Astrocyte (in vitro differentiated cells and primary cell): ENCODE results near the gene FBXO47. TPM values are rescaled to one million over a fixed set of nuclear protein-coding genes. Genes with fewer than 3 reads are reported as not detected.

ENCODE experiments used
- DNase-seq: peaks from one replicate; pipeline ENCODE4 v3.0.0-alpha.2; 2010; ENCODE audit warnings: low read depth
- FAIRE-seq: peaks from 2 replicates; lab custom pipeline; 2011; peaks lifted over from hg19 to GRCh38; lab: Jason Lieb, UNC
- H2AFZ ChIP-seq: 2 replicates; pipeline ENCODE4 v1.6.0; 2012; ENCODE audit warnings: low read depth, low read length, inconsistent platforms
- H3K27ac ChIP-seq: 2 replicates; pipeline ENCODE4 v1.5.1; 2011; ENCODE audit warnings: low read depth, low read length, inconsistent platforms
- H3K27me3 ChIP-seq: 2 replicates; pipeline ENCODE4 v1.6.0; 2011; ENCODE audit warnings: low read length, inconsistent platforms; ENCODE audit not compliant: insufficient read depth
- H3K36me3 ChIP-seq: 2 replicates; pipeline ENCODE4 v1.5.1; 2011; ENCODE audit warnings: low read length, inconsistent platforms; ENCODE audit not compliant: insufficient read depth
- H3K4me1 ChIP-seq: 2 replicates; pipeline ENCODE4 v1.5.1; 2011; ENCODE audit warnings: low read length, inconsistent platforms; ENCODE audit not compliant: insufficient read depth
- H3K4me2 ChIP-seq: 2 replicates; pipeline ENCODE4 v1.6.0; 2012; ENCODE audit warnings: low read length, inconsistent platforms
- H3K4me3 ChIP-seq: 2 replicates; pipeline ENCODE4 v1.5.1; 2011; ENCODE audit warnings: low read depth, mild to moderate bottlenecking, low read length, inconsistent platforms; ENCODE audit not compliant: insufficient read depth
- H3K79me2 ChIP-seq: 2 replicates; pipeline ENCODE4 v1.6.0; 2012; ENCODE audit warnings: mild to moderate bottlenecking, low read length, inconsistent platforms; ENCODE audit not compliant: insufficient read depth
- H3K9ac ChIP-seq: 2 replicates; pipeline ENCODE4 v1.6.0; 2012; ENCODE audit warnings: mild to moderate bottlenecking, low read length, inconsistent platforms
- H3K9me3 ChIP-seq: 2 replicates; pipeline ENCODE4 v1.5.1; 2012; ENCODE audit warnings: low read depth, mild to moderate bottlenecking, low read length, inconsistent platforms; ENCODE audit not compliant: insufficient read depth
- H4K20me1 ChIP-seq: 2 replicates; pipeline ENCODE4 v1.6.0; 2012; ENCODE audit warnings: low read length, inconsistent platforms; ENCODE audit not compliant: insufficient read depth
- H3K27ac Mint-ChIP-seq: one replicate; pipeline ENCODE4 v1.8.0; 2021; ENCODE audit warnings: mild to moderate bottlenecking, mixed read lengths; ENCODE audit not compliant: unreplicated experiment
- H3K27me3 Mint-ChIP-seq: one replicate; pipeline ENCODE4 v1.8.0; 2021; ENCODE audit warnings: low read depth, mixed read lengths; ENCODE audit not compliant: unreplicated experiment
- H3K36me3 Mint-ChIP-seq: one replicate; pipeline ENCODE4 v1.8.0; 2021; ENCODE audit warnings: low read depth, mixed read lengths; ENCODE audit not compliant: unreplicated experiment
- H3K4me1 Mint-ChIP-seq: one replicate; pipeline ENCODE4 v1.8.0; 2021; ENCODE audit warnings: low read depth, mixed read lengths; ENCODE audit not compliant: unreplicated experiment
- H3K4me3 Mint-ChIP-seq: one replicate; pipeline ENCODE4 v1.8.0; 2021; ENCODE audit warnings: mild to moderate bottlenecking, moderate library complexity, mixed read lengths; ENCODE audit not compliant: unreplicated experiment
- H3K9me3 Mint-ChIP-seq: one replicate; pipeline ENCODE4 v1.8.0; 2021; ENCODE audit warnings: mild to moderate bottlenecking, mixed read lengths; ENCODE audit not compliant: unreplicated experiment
- EZH2 ChIP-seq: IDR thresholded peaks from 2 replicates; pipeline ENCODE4 v1.6.1; 2012; ENCODE audit warnings: mild to moderate bottlenecking, low read length, inconsistent platforms; ENCODE audit not compliant: insufficient read depth
- total RNA-seq: library from RNA; stranded (reverse); gene quantifications from 2 replicates; pipeline ENCODE4 v1.2.1, GENCODE V29; 2021
- TF ChIP-seq, protein P1 (sequence below): IDR thresholded peaks from 2 replicates; pipeline ENCODE4 v1.5.1; 2011; ENCODE audit warnings: low read depth, mild to moderate bottlenecking, inconsistent platforms, low read length, moderate library complexity; ENCODE audit not compliant: insufficient read depth

FBXO47 gene
- total RNA-seq, 1 donor from 2014 or later = not detected

GRCh38 chr17:38891441-38891840, 75.8 kb downstream of the FBXO47 start:
- H3K4me3 ChIP-seq = no peak overlapping the region
- H2AFZ ChIP-seq = no peak overlapping the region
- H3K36me3 Mint-ChIP-seq = peaks cover 7% of the 10 kb centered on the region
- no peaks in the 10 kb centered on the region for H3K27me3 Mint-ChIP-seq
- no peak overlapping the region for H3K4me3 Mint-ChIP-seq
- TF ChIP-seq EZH2 = no peak
- TF ChIP-seq, protein P1, sequence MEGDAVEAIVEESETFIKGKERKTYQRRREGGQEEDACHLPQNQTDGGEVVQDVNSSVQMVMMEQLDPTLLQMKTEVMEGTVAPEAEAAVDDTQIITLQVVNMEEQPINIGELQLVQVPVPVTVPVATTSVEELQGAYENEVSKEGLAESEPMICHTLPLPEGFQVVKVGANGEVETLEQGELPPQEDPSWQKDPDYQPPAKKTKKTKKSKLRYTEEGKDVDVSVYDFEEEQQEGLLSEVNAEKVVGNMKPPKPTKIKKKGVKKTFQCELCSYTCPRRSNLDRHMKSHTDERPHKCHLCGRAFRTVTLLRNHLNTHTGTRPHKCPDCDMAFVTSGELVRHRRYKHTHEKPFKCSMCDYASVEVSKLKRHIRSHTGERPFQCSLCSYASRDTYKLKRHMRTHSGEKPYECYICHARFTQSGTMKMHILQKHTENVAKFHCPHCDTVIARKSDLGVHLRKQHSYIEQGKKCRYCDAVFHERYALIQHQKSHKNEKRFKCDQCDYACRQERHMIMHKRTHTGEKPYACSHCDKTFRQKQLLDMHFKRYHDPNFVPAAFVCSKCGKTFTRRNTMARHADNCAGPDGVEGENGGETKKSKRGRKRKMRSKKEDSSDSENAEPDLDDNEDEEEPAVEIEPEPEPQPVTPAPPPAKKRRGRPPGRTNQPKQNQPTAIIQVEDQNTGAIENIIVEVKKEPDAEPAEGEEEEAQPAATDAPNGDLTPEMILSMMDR = no peak
- no peak overlapping the region for H3K9ac ChIP-seq
- H3K4me2 ChIP-seq = no peak overlapping the region
- peaks cover 42% of the 10 kb centered on the region for H3K36me3 ChIP-seq
- H3K9me3 Mint-ChIP-seq = no peaks in the 10 kb centered on the region
- no peak overlapping the region for H3K27ac Mint-ChIP-seq
- no peak overlapping the region for H3K27ac ChIP-seq
- H3K4me1 ChIP-seq = peaks cover 10% of the 10 kb centered on the region
- peaks cover 33% of the 10 kb centered on the region for H3K4me1 Mint-ChIP-seq
- H3K79me2 ChIP-seq = peaks cover 90% of the 10 kb centered on the region
- DNase-seq = no peak
- no peaks in the 10 kb centered on the region for H3K9me3 ChIP-seq
- no peak for FAIRE-seq
- peaks cover 95% of the 10 kb centered on the region for H4K20me1 ChIP-seq
- H3K27me3 ChIP-seq = no peaks in the 10 kb centered on the region

GRCh38 chr17:38890410-38890746, 76.8 kb downstream of the FBXO47 start:
- H3K9ac ChIP-seq = no peak overlapping the region
- peaks cover 90% of the 10 kb centered on the region for H3K79me2 ChIP-seq
- H3K9me3 ChIP-seq = no peaks in the 10 kb centered on the region
- FAIRE-seq (no peak), DNase-seq (no peak)
- Mint-ChIP-seq H3K4me1 (peaks cover 39% of the 10 kb centered on the region), H3K9me3 (no peaks in the 10 kb centered on the region), H3K36me3 (peaks cover 9% of the 10 kb centered on the region), H3K27me3 (no peaks in the 10 kb centered on the region), H3K4me3 (no peak overlapping the region), H3K27ac (peak overlapping the region; percentile 62)
- peaks cover 95% of the 10 kb centered on the region for H4K20me1 ChIP-seq
- no peak overlapping the region for H3K4me2 ChIP-seq
- H3K27ac ChIP-seq = no peak overlapping the region
- no peaks in the 10 kb centered on the region for H3K27me3 ChIP-seq
- peaks cover 15% of the 10 kb centered on the region for H3K4me1 ChIP-seq
- no peak overlapping the region for H3K4me3 ChIP-seq
- no peak for TF ChIP-seq EZH2
- TF ChIP-seq, protein P1 = no peak
- H2AFZ ChIP-seq = no peak overlapping the region
- peaks cover 40% of the 10 kb centered on the region for H3K36me3 ChIP-seq

DNA sequence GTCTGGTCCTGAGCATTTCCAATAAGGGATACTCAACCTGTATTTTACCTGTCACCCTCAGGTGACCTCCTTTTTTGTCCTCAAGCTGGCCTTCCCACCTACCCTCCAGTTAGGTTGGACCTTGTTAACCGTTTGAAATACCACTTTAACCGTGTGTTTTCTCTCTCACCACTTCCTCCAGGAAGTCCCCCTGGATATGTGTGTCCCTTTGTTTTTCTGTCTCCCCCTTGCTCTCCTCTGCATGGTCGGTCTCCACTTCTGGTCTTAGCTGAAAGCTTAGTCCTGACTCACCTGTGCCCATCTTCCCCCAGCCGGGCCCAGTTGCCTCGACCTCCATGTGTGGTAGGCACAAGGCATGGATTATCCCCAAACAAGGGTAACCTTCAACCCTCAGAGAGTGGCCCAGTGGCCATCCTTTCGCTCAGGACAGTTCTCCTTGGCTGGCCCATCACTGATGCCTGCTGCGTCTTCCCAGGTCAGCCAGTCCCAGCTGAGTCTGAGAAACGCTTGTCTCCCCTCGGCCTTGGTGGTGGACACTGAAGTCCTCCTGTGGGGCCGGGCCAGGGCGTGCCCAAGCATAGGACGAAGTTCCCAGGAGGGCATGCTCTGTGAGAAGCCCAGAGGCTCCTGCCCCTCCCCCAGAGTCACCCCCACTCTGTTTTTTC, 77.3 kb downstream of the FBXO47 start:
- H3K9me3 ChIP-seq = no peaks in the 10 kb centered on the region
- Mint-ChIP-seq H3K36me3 (peaks cover 9% of the 10 kb centered on the region), H3K4me3 (no peak overlapping the region), H3K9me3 (no peaks in the 10 kb centered on the region), H3K27ac (peak overlapping the region; percentile 62), H3K27me3 (no peaks in the 10 kb centered on the region), H3K4me1 (peaks cover 44% of the 10 kb centered on the region)
- H3K27me3 ChIP-seq = no peaks in the 10 kb centered on the region
- peaks cover 45% of the 10 kb centered on the region for H3K36me3 ChIP-seq
- peaks cover 97% of the 10 kb centered on the region for H4K20me1 ChIP-seq
- H3K4me2 ChIP-seq = no peak overlapping the region
- H3K9ac ChIP-seq = no peak overlapping the region
- no peak overlapping the region for H2AFZ ChIP-seq
- TF ChIP-seq, protein P1 = no peak
- no peak for TF ChIP-seq EZH2
- no peak overlapping the region for H3K27ac ChIP-seq
- no peak for DNase-seq
- no peak overlapping the region for H3K4me3 ChIP-seq
- H3K79me2 ChIP-seq = peaks cover 94% of the 10 kb centered on the region
- H3K4me1 ChIP-seq = peaks cover 20% of the 10 kb centered on the region
- no peak for FAIRE-seq
